ENCODE measurements around the gene CHCT1. TPM values are rescaled to one million over a fixed set of nuclear protein-coding genes. Genes with fewer than 3 reads are reported as not detected.
"Not testable (repeated sequence)": the region's sequence is repeated elsewhere in the genome, so short reads cannot be mapped to it uniquely, and the experiment has no call there.

Gene CHCT1
- total and polyA plus RNA-seq, 2 donors (not counting 1 experiment from before 2014, with no cell fraction given), result not detected

DNA sequence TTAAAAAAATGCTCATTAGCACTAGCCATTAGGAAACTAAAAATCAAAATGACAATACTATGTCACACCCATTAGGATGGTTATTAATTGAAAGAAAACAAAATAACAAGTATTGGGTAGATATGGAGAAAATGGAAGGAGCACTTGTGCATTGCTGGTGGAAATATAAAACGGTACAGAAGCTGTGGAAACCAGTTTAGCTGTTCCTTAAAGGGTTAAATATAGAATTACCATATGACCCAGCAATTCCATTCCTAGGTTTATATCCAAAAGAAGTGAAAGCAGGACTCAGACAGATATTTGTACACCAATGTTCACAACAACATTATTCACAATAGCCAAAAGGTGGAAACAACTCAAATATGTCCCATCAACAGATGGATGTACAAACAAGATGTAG, 44.1 kb upstream of the CHCT1 start:
- H4K20me1 ChIP-seq (ENCODE audit: control insufficient read depth, insufficient read depth, low read length, poor library complexity, severe bottlenecking); H3K27me3 Mint-ChIP-seq; H3K27me3 ChIP-seq (replicated peaks in 1 of 4; ENCODE audit: control extremely low read depth in 1 of 4, control insufficient read depth in 3 of 4, insufficient read depth in 4 of 4, low read length in 3 of 4); H3K9me3 Mint-ChIP-seq (ENCODE audit: insufficient read depth); H3K4me2 ChIP-seq (replicated peaks; ENCODE audit: low read depth, low read length, poor library complexity, severe bottlenecking); H3K9me3 ChIP-seq (ENCODE audit: control extremely low read depth in 1 of 3, control insufficient read depth in 2 of 3, insufficient read depth in 1 of 3, low read length in 2 of 3); intact Hi-C loops (cut with micrococcal nuclease); H3K9ac ChIP-seq (ENCODE audit: low read length); H3K4me3 Mint-ChIP-seq; ATAC-seq (ENCODE audit: low read depth); H3K27ac Mint-ChIP-seq; H3K4me3 ChIP-seq (ENCODE audit: control extremely low read depth in 1 of 5, extremely low read depth in 1 of 5, insufficient read depth in 1 of 5, low read depth in 2 of 5, low read length in 4 of 5); POLR2A ChIA-PET; CTCF ChIA-PET; H3K36me3 ChIP-seq (replicated peaks in 1 of 2; ENCODE audit: control extremely low read depth in 1 of 2, control insufficient read depth in 1 of 2, extremely low read depth in 1 of 2, insufficient read depth in 2 of 2, low read length in 1 of 2); H3K27ac ChIP-seq (ENCODE audit: low read length in 2 of 2); H3K4me1 ChIP-seq (ENCODE audit: control insufficient read depth in 2 of 2, insufficient read depth in 2 of 2, low read length in 2 of 2); H3K4me1 Mint-ChIP-seq; DNase-seq; H2AFZ ChIP-seq (ENCODE audit: insufficient read depth, low read depth, low read length, poor library complexity, severe bottlenecking): not testable (repeated sequence)
- H3K79me2 ChIP-seq (ENCODE audit: control insufficient read depth, insufficient read depth, low read length), result peaks cover 17% of the 10 kb centered on the region
- no CpG with 5 or more reads among the region's 1 CpG for WGBS (ENCODE audit: insufficient coverage)

- H3K4me3 ChIP-seq (ENCODE audit: control extremely low read depth in 1 of 5, extremely low read depth in 1 of 5, insufficient read depth in 1 of 5, low read depth in 2 of 5, low read length in 4 of 5); CTCF ChIA-PET; DNase-seq; H3K27me3 Mint-ChIP-seq; H2AFZ ChIP-seq (ENCODE audit: insufficient read depth, low read depth, low read length, poor library complexity, severe bottlenecking); H3K27ac Mint-ChIP-seq; ATAC-seq (ENCODE audit: low read depth); H3K27ac ChIP-seq (ENCODE audit: low read length in 2 of 2); H3K9me3 ChIP-seq (ENCODE audit: control extremely low read depth in 1 of 3, control insufficient read depth in 2 of 3, insufficient read depth in 1 of 3, low read length in 2 of 3); H3K9ac ChIP-seq (ENCODE audit: low read length); intact Hi-C loops (cut with micrococcal nuclease); H3K4me3 Mint-ChIP-seq; H3K27me3 ChIP-seq (replicated peaks in 1 of 4; ENCODE audit: control extremely low read depth in 1 of 4, control insufficient read depth in 3 of 4, insufficient read depth in 4 of 4, low read length in 3 of 4); H3K4me1 ChIP-seq (ENCODE audit: control insufficient read depth in 2 of 2, insufficient read depth in 2 of 2, low read length in 2 of 2); H3K36me3 ChIP-seq (replicated peaks in 1 of 2; ENCODE audit: control extremely low read depth in 1 of 2, control insufficient read depth in 1 of 2, extremely low read depth in 1 of 2, insufficient read depth in 2 of 2, low read length in 1 of 2); H3K4me2 ChIP-seq (replicated peaks; ENCODE audit: low read depth, low read length, poor library complexity, severe bottlenecking); H3K9me3 Mint-ChIP-seq (ENCODE audit: insufficient read depth); POLR2A ChIA-PET: not testable (repeated sequence)
- H3K4me1 Mint-ChIP-seq, result peaks cover 18% of the 10 kb centered on the region
- WGBS (ENCODE audit: insufficient coverage), result no CpG with 5 or more reads among the region's 3 CpGs
- peaks cover 10% of the 10 kb centered on the region for H4K20me1 ChIP-seq (ENCODE audit: control insufficient read depth, insufficient read depth, low read length, poor library complexity, severe bottlenecking)
- peaks cover 30% of the 10 kb centered on the region for H3K79me2 ChIP-seq (ENCODE audit: control insufficient read depth, insufficient read depth, low read length)
Measured at GRCh38 chr17:60379461-60379860, 42.8 kb upstream of the CHCT1 start.

GRCh38 chr17:60381958-60382357, 40.3 kb upstream of the CHCT1 start:
- H3K4me1 ChIP-seq (ENCODE audit: control insufficient read depth in 2 of 2, insufficient read depth in 2 of 2, low read length in 2 of 2), result peaks cover 6 to 9% of the 10 kb centered on the region in 2 donors
- intact Hi-C loops (cut with micrococcal nuclease), result no loop called here
- H3K27me3 ChIP-seq (replicated peaks in 1 of 4; ENCODE audit: control extremely low read depth in 1 of 4, control insufficient read depth in 3 of 4, insufficient read depth in 4 of 4, low read length in 3 of 4), result no peaks in the 10 kb centered on the region
- no peak overlapping the region for H3K4me2 ChIP-seq (replicated peaks; ENCODE audit: low read depth, low read length, poor library complexity, severe bottlenecking)
- no peak overlapping the region for H3K4me3 Mint-ChIP-seq
- H3K36me3 ChIP-seq (replicated peaks in 1 of 2; ENCODE audit: control extremely low read depth in 1 of 2, control insufficient read depth in 1 of 2, extremely low read depth in 1 of 2, insufficient read depth in 2 of 2, low read length in 1 of 2), result peaks cover 1 to 2% of the 10 kb centered on the region in 2 experiments
- ChIA-PET CTCF (no interaction called here), POLR2A (no interaction called here)
- H3K27ac Mint-ChIP-seq, result no peak overlapping the region
- no peak for ATAC-seq (ENCODE audit: low read depth)
- no peak overlapping the region for H3K9ac ChIP-seq (ENCODE audit: low read length)
- peaks cover 35% of the 10 kb centered on the region for H3K4me1 Mint-ChIP-seq
- no peak for DNase-seq
- no peak overlapping the region for H3K4me3 ChIP-seq (ENCODE audit: control extremely low read depth in 1 of 5, extremely low read depth in 1 of 5, insufficient read depth in 1 of 5, low read depth in 2 of 5, low read length in 4 of 5)
- peaks cover 55% of the 10 kb centered on the region for H3K79me2 ChIP-seq (ENCODE audit: control insufficient read depth, insufficient read depth, low read length)
- H3K27me3 Mint-ChIP-seq, result no peaks in the 10 kb centered on the region
- peaks cover 10% of the 10 kb centered on the region for H4K20me1 ChIP-seq (ENCODE audit: control insufficient read depth, insufficient read depth, low read length, poor library complexity, severe bottlenecking)
- TF ChIP-seq EZH2 (IDR thresholded peaks at IDR 0.05; ENCODE audit: borderline replicate concordance, insufficient read depth, low read depth, low read length, poor library complexity, severe bottlenecking) (no peak), CTCF (IDR thresholded peaks at IDR 0.05) (no peak)
- no peaks in the 10 kb centered on the region for H3K9me3 ChIP-seq (ENCODE audit: control extremely low read depth in 1 of 3, control insufficient read depth in 2 of 3, insufficient read depth in 1 of 3, low read length in 2 of 3)
- H3K27ac ChIP-seq (ENCODE audit: low read length in 2 of 2), result no peak overlapping the region
- H3K9me3 Mint-ChIP-seq (ENCODE audit: insufficient read depth), result no peaks in the 10 kb centered on the region
- WGBS (ENCODE audit: insufficient coverage), result 89% methylated on average over 4 of the region's 4 CpGs
- no peak overlapping the region for H2AFZ ChIP-seq (ENCODE audit: insufficient read depth, low read depth, low read length, poor library complexity, severe bottlenecking)
